Muscle of back (tissue), 11 donors: Measurements from ENCODE around the gene CXCR2. TPM values are rescaled to one million over a fixed set of nuclear protein-coding genes. Genes with fewer than 3 reads are reported as not detected.

ENCODE experiments used
- DNase-seq, 3 donors: peaks; one replicate each; pipeline versions ENCODE4 v3.0.0 to v3.0.0-alpha.2; 2013
- polyA plus RNA-seq, 10 donors: library from polyadenylated mRNA; unstranded; fragments of 120-200 nt; gene quantifications; one replicate each; pipeline ENCODE4 v1.2.1, GENCODE V29; 2013; ENCODE audit not compliant: insufficient read length in 10 of 10

The CXCR2 gene
- polyA plus RNA-seq, 10 donors = 0.07 to 0.81 (median 0.31) TPM; not detected in 1

- no peak for DNase-seq
Measured at GRCh38 chr2:218180467-218181114, 54.8 kb downstream of the CXCR2 start.

- DNase-seq = peak in 1 of 3 donors; percentile 53
Measured at GRCh38 chr2:218184331-218184730, 58.5 kb downstream of the CXCR2 start.

DNA sequence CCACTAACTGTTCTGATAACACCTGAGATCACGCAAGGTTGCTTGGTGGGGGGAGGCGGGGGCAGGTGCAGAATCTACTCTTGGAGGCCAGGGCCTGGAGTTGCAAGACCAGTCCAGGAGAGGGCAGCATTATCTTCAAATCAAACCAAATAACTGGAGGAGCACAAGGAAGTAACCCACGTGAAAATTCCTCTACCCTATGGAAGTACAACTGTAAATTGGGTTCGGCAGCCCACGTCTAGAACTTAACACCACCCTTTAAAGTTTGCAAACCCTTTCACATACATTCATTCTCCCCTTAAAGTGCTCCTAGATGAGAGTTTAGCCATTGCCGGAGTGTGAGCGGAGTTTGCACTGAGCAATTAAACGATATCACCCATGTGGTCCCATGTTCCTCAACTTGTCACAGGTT lies 60.5 kb downstream of the CXCR2 start:
- peak; percentile 38 to 73 (median 56) for DNase-seq

Other genes starting within 250 kb of the CXCR2 start
- 100 to 1,000 TPM; 106 to 124 (median 117) TPM for gene TNS1, start 123.0 kb upstream of the CXCR2 start, polyA plus RNA-seq
- under 1 TPM in 6 of 10 donors, not detected in 4; 0.07 to 0.32 (median 0.11) TPM for gene RUFY4, start 56.8 kb upstream of the CXCR2 start, polyA plus RNA-seq
- under 1 TPM in 5 of 10 donors, not detected in 5; 0.07 to 0.18 (median 0.09) TPM for gene CXCR1, start 40.9 kb downstream of the CXCR2 start, polyA plus RNA-seq
- 100 to 1,000 TPM; 208 to 261 (median 235) TPM for gene ARPC2, start 91.2 kb downstream of the CXCR2 start, polyA plus RNA-seq
- 1 to 10 TPM; 1.4 to 3.2 (median 2.0) TPM for gene GPBAR1, start 135.0 kb downstream of the CXCR2 start, polyA plus RNA-seq
- gene AAMP, start 144.1 kb downstream of the CXCR2 start, polyA plus RNA-seq = 100 to 1,000 TPM in 1 of 10 donors, 10 to 100 TPM in 9; 70.4 to 105 (median 83.8) TPM
- gene PNKD, start 144.5 kb downstream of the CXCR2 start, polyA plus RNA-seq = 10 to 100 TPM; 40.3 to 56.1 (median 44.9) TPM
- 100 to 1,000 TPM in 3 of 10 donors, 10 to 100 TPM in 7; 71.2 to 109 (median 96.1) TPM for gene TMBIM1, start 166.5 kb downstream of the CXCR2 start, polyA plus RNA-seq
- gene CATIP, start 230.8 kb downstream of the CXCR2 start, polyA plus RNA-seq = under 1 TPM in 2 of 10 donors, not detected in 8; 0.09 to 0.12 TPM